MCF 10A (cell line): ENCODE results near the gene EXD3. TPM values are rescaled to one million over a fixed set of nuclear protein-coding genes. Genes with fewer than 3 reads are reported as not detected.

ENCODE experiments used
- BruUV-seq: library from RNA; stranded (reverse); fragments of 400-500 nt; replicated peaks from 2 replicates; lab custom pipeline; 2021; lab: Mats Ljungman, UMichigan
- CTCF ChIA-PET: fragments of 300-600 bp; sonication (Branson Sonifier 250); formaldehyde crosslinking; extraction: SDS; loops from one replicate; lab custom pipeline; 2021; ENCODE audit warnings: antibody characterized with exemption, inconsistent platforms; lab: Yijun Ruan, JAX
- POLR2A ChIA-PET: fragments of 300-600, 350-650 bp; sonication (Branson Sonifier 250); formaldehyde crosslinking; extraction: SDS; loops from one replicate; lab custom pipeline; 2020; ENCODE audit warnings: antibody characterized with exemption, inconsistent platforms; lab: Yijun Ruan, JAX
- DNase-seq: peaks from one replicate; pipeline ENCODE4 v3.0.0-alpha.2; 2018; ENCODE audit not compliant: unreplicated experiment
- H3K27ac Mint-ChIP-seq: one replicate; pipeline ENCODE4 v1.8.0; 2022; ENCODE audit warnings: mild to moderate bottlenecking, low read depth, mixed read lengths; ENCODE audit not compliant: unreplicated experiment
- H3K27me3 Mint-ChIP-seq: one replicate; pipeline ENCODE4 v1.8.0; 2022; ENCODE audit warnings: mixed read lengths; ENCODE audit not compliant: insufficient read depth, unreplicated experiment
- H3K36me3 Mint-ChIP-seq: one replicate; pipeline ENCODE4 v1.8.0; 2022; ENCODE audit warnings: mild to moderate bottlenecking, moderate library complexity, mixed read lengths; ENCODE audit not compliant: insufficient read depth, unreplicated experiment
- H3K4me1 Mint-ChIP-seq: one replicate; pipeline ENCODE4 v1.8.0; 2022; ENCODE audit warnings: mixed read lengths; ENCODE audit not compliant: insufficient read depth, unreplicated experiment
- H3K4me3 Mint-ChIP-seq: one replicate; pipeline ENCODE4 v1.8.0; 2022; ENCODE audit warnings: mild to moderate bottlenecking, moderate library complexity, mixed read lengths; ENCODE audit not compliant: unreplicated experiment
- H3K9me3 Mint-ChIP-seq: one replicate; pipeline ENCODE4 v1.8.0; 2022; ENCODE audit warnings: mixed read lengths; ENCODE audit not compliant: unreplicated experiment
- CTCF ChIP-seq: fragments of 200-600 bp; IDR thresholded peaks from one replicate; pipeline ENCODE4 v1.8.0; 2022; ENCODE audit warnings: antibody characterized with exemption, mild to moderate bottlenecking; ENCODE audit not compliant: unreplicated experiment
- intact Hi-C: fragments of 100-400 bp; cut with micrococcal nuclease; formaldehyde crosslinking; loops from 2 replicates; pipeline ENCODE4 v1.14.1; 2022
- total RNA-seq: library from RNA; stranded (reverse); gene quantifications from 2 replicates; pipeline ENCODE4 v1.2.3, GENCODE V29; 2022

Gene EXD3
- total RNA-seq, 1 experiment from 2014 or later = 17.1 TPM

- no peak overlapping the region for H3K4me3 Mint-ChIP-seq
- no peak for TF ChIP-seq CTCF
- no peaks in the 10 kb centered on the region for H3K9me3 Mint-ChIP-seq
- ChIA-PET POLR2A (no interaction called here), CTCF (interaction anchor here (0.6 to 0.7 kb wide), 2 partner anchors 221 to 738 kb away, joined by 3 read pairs; no protein-coding TSS in a partner anchor)
- DNase-seq = peak; percentile 59
- intact Hi-C loops = no loop called here
- no TSS peak for BruUV-seq
- H3K27me3 Mint-ChIP-seq = no peaks in the 10 kb centered on the region
- no peaks in the 10 kb centered on the region for H3K36me3 Mint-ChIP-seq
- H3K4me1 Mint-ChIP-seq = no peaks in the 10 kb centered on the region
- no peak overlapping the region for H3K27ac Mint-ChIP-seq
These were observed 106.7 kb downstream of the EXD3 start for GRCh38 chr9:137316012-137316981.

GRCh38 chr9:137315581-137316011, 107.4 kb downstream of the EXD3 start:
- CTCF ChIA-PET = interaction anchor here (0.7 kb wide), 1 partner anchor 220 kb away, joined by 3 read pairs; no protein-coding TSS in a partner anchor

GRCh38 chr9:137314561-137315560, 108.1 kb downstream of the EXD3 start:
- no peaks in the 10 kb centered on the region for H3K36me3 Mint-ChIP-seq

More at GRCh38 chr9:137315581-137316011, 107.4 kb downstream of the EXD3 start:
- Mint-ChIP-seq H3K27ac (no peak overlapping the region), H3K4me1 (no peaks in the 10 kb centered on the region), H3K36me3 (no peaks in the 10 kb centered on the region), H3K27me3 (no peaks in the 10 kb centered on the region), H3K9me3 (no peaks in the 10 kb centered on the region), H3K4me3 (no peak overlapping the region)
- POLR2A ChIA-PET = no interaction called here
- intact Hi-C loops = no loop called here
- DNase-seq = no peak
- TF ChIP-seq CTCF = no peak
- BruUV-seq = no TSS peak

More at GRCh38 chr9:137314561-137315560, 108.1 kb downstream of the EXD3 start:
- H3K4me1 Mint-ChIP-seq = no peaks in the 10 kb centered on the region
- no peaks in the 10 kb centered on the region for H3K27me3 Mint-ChIP-seq
- intact Hi-C loops = no loop called here
- CTCF ChIA-PET = no interaction called here
- no peak overlapping the region for H3K4me3 Mint-ChIP-seq
- H3K9me3 Mint-ChIP-seq = no peaks in the 10 kb centered on the region
- DNase-seq = no peak
- BruUV-seq = no TSS peak
- POLR2A ChIA-PET = no interaction called here
- no peak for TF ChIP-seq CTCF
- H3K27ac Mint-ChIP-seq = no peak overlapping the region
